Measurements from ENCODE around the gene CIB4.

The CIB4 gene

GRCh38 chr2:26640781-26641564 is at the start of gene CIB4:
Gene CIB4, minus strand, starts transcription at chr2:26641366. Its CDS starts 52 bp downstream, at chr2:26641314.
- no peak for DNase-seq

GRCh38 chr2:26687801-26688200 is 46.6 kb upstream of the CIB4 start:
- no peak for DNase-seq

DNA sequence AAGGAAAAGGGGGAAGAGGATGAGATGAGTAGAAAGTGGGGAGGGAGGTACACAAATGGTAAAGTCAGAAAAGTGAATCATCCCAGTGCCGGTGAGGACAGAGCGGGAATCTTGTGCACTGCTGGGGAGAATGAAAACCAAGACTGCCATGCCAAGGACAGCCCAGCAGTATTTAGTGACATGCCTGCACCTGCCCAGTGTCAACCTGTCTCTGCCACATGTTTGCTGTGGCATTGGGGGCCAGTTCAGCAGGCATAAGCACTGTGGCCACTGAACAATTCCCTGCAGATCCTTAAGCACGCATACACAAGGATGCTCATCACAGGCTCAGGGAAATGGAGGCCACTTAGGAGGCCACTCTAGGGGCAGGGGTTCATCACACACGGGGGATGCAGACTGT is 46.2 kb upstream of the CIB4 start:
- DNase-seq: no peak

GRCh38 chr2:26685989-26686839 is 45.0 kb upstream of the CIB4 start:
- DNase-seq: no peak

- no peak for DNase-seq
Measured at GRCh38 chr2:26685341-26685740, 44.2 kb upstream of the CIB4 start.

DNA sequence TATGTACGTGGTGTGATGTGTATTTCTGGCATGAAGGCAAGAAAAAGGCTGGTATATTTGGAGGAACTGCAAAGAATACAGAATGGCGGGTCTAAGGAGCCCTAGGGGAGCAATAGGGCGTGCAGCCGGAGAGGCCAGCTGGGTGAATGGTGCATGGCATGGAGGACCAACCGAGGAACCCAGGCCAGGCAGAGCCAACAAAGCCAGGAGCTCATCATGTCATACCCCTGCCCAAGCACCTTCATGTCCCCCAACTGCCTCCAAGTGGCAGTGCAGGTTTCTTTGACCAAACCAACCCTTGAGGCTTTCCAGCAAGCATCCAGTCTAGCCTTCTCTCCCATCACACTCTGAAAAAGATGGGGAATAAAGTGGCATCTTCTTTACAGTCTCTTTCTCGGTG is 42.4 kb upstream of the CIB4 start:
- no peak for DNase-seq

DNA sequence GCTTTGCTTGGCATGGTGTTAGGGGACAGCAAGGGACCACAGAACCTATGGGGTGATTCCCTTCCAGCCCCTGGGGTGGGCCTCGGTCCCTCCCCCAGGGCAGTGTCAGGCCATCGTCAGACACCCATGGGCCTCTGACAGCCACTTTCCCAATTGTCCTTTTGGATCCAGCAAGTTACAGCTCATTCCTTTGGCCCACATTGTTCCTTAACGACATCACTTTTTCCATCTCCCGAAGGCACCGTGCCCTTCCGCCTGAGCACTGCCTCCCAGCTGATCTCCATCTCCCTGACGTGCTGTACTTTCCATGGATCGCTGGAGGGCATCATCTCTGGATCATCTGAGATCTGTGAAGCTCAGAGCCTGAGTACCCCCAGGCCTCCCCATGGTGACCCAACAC is 41.0 kb upstream of the CIB4 start:
- DNase-seq: no peak

DNA sequence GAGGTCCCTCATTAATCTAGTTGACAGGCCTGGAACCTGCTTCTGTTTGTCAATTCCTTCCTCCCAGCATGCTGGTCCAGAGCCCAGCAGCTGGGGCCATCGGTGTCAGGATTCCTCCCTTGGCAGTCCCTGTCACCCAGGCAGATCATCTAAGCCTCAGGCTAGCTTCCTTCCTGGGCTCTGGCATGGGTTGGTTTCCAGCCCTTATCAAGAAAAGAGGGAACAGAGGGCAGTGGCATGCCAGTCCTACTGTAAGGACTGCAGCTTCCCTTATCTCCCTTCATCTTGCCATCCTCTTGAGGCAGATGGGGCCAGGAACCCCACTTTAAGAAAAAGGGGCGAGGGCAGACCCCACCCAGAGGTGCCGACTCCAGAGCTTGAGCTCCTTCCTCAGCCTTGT is 40.5 kb upstream of the CIB4 start:
- no peak for DNase-seq

- DNase-seq: no peak
Measured at GRCh38 chr2:26679867-26680266, 38.7 kb upstream of the CIB4 start.

DNA sequence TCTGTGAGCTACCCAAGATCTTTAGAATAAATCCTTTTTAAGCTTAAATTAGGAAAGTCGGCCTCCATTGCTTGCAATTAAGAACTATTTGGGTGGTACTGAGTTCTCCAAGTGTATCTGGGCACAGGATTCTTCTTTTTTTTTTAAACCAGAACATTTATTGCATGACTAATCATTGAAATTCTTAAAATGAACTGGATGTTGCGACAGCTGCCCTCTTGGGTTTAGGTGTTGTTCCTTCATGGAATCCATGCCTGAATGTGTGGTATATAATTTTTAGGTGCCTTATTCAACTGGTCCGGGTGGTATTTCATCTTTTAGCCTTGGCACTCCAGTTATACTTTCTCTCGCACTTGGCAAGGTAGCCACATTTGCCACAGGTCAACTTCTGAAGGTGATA is 36.9 kb upstream of the CIB4 start:
- DNase-seq: no peak

DNA sequence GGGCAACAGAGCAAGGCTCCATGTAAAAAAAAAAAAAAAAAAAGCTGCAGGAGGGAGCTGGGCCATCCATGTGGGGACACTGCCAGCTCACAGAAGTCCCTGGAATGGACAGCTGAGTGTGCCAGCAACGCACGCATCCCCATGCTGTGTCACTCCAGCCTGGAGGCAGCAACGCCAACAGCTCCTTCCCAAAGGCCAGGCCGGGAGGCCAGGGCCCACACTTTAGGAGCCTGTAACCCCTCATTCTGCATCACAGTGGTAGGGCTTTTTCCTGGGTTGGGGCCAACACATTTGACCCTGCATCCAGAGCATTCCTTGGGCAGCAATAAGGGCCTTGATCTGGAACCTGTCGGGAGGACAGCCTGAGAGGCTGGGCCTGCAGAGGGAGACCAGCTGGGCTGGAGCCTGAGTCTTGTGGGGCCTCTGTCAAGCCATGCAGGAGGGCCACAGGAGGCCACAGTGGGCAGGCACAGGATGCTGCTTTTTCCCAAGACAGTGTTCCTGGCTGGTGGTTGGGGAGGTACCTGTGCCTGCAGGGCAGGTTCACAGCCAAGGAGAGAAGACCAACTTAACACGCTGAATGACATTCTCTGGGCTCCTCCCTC is 34.6 kb upstream of the CIB4 start:
- no peak for DNase-seq

DNA sequence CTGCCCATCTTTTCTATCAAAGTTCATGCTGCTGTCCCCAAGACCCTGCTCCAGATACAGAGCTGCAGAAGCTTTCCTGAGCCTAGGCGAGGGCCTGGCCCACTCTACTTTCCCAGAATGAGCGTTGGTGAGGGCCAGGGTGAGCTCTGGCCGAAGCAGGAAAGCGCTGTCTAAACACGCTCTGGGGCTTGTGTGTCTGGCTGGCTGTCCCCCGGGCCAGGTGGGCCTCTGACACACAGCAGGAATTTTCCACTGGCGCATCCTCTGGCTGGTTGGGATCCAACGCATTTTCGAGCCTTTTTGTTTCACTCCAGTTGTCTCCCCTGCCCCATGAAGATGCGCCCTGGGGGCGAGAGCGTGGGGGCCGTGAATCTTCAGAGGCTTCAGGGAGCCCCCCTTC is 33.6 kb upstream of the CIB4 start:
- DNase-seq: no peak

GRCh38 chr2:26674002-26674751 is 33.0 kb upstream of the CIB4 start:
- no peak for DNase-seq

- no peak for DNase-seq
Measured at GRCh38 chr2:26672818-26673393, 31.7 kb upstream of the CIB4 start.

DNA sequence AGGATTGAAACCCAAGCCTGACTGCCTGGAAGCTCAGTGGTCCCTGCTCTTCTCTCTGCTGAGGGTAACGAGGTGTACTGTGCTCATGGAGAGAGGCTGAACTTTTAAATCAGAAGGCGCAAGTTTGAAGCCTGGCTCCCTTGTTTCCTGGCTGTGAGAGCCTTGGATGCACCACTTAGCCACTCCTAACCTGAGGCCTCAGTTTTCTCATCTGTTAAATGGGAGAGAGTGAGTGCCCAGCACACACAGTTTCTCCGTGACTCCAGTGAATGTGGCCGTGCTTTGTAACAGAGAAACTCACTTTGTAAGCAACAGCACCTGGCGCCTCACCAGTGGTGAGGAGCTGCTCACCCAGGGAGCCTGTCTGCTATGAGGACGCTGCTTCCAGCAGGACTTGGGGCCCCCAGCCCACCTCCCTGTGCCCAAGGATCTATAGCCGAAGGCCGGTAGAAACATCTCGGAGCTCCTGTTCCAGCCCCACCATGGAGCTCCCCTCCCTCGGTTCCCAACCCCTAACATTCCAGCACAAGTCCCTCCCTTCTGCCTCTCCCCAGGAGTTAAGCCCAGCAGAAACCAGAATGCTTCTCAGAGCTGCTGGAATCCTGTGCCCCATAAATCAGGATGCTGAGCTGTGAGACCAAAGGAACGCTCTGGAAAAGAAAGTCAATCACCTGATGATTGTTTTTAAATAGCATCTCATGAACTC is 31.1 kb upstream of the CIB4 start:
- DNase-seq: no peak

- no peak for DNase-seq
Measured at GRCh38 chr2:26671691-26672090, 30.5 kb upstream of the CIB4 start.

DNA sequence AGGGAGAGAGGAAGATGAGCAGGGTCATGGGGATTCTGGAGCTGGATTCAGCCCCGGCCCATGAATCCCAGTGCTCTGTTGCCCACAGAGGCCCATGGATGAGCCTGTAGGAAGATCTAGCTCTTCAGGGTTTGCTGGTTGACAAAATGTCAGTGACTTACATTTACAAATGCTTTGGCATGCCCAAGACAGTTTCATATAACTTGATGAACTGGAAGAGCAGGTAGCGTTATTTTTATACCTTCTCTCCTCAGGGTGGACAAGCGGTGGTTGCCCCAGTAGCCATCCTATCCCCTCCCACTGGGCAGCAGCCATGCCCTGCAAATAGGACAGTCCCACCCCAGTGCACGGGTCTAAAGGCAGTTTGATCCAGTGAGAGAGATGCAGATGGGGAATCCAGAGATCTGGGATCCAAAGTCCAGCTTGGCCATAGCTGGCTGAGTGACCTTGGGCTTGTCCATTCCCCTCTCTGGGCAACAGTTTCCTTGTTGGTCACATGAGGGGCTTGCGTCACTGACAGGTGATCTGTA is 29.8 kb upstream of the CIB4 start:
- DNase-seq: no peak

GRCh38 chr2:26670171-26670570 is 29.0 kb upstream of the CIB4 start:
- DNase-seq: no peak

DNA sequence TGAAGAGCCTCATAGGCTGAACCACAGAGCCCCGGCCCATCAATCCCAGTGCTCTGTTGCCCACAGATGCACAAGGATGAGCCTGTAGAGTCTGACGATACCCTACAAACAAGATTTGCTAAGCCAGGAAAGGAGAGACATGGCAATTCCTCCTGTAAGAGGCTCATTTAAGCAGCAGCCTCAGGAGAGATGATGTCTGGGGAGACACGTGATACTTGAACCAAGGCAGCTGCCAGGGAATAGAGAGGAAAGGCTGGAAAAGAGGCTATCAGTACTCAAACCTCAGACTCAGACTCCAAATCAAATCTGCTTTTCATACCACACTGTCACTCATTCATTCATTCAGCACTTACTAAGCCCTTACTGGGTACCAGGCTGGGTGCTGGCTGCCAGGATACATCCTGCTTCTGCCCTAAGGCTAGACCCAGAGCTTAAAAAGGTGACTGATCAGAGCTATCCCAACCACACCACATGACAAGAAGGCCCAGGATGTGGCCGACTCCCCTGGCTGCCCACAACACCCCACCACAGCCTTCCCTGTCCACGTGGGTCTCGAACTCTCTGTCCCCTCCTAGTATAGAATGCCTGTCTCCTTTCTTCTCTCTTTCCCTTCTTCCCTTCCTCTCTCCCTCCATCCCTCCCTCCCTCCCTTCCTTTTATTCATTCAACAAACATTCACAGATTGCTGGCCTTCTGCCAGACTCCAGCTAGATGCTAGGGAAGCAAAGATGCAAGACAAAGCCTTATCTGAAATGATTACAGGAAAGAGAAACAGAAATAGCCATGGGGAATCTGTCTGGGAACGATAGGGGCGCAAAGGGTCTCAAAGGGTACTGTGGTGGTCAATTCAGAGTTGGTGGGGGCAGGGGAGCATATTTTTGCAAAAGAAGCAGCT is 27.9 kb upstream of the CIB4 start:
- no peak for DNase-seq

GRCh38 chr2:26668041-26668440 is 26.9 kb upstream of the CIB4 start:
- no peak for DNase-seq

DNA sequence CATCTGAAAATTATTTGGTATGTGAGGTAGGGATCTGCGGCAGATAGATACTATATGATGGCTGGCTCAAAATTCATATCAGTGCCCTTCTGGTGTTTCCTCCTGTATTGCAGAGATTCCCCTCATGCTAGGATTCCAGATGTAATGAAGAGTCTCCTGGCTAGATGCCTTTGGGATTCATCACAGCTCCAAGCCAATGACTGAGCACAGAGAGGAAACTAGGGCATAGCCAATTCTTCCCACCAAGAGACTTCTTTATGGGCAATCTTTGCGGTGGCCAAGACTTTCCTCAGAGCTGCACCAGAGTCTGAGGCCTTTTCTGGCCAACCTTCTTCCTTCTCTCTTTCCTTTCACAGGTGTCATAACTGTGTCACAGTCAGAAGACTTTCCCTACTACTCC is 25.5 kb upstream of the CIB4 start:
- DNase-seq: no peak

All from activated CD4-positive, alpha-beta T cell treated with anti-CD3 and anti-CD28 coated beads, Interleukin-2, amount 50 U/mL, for 16 hours (primary cell).